ENCODE data around the gene ZSCAN31. TPM values are rescaled to one million over a fixed set of nuclear protein-coding genes. Genes with fewer than 3 reads are reported as not detected.

The ZSCAN31 gene
- total and polyA plus RNA-seq, 2 experiments from 2014 or later: 0.54 to 1.5 TPM

DNA sequence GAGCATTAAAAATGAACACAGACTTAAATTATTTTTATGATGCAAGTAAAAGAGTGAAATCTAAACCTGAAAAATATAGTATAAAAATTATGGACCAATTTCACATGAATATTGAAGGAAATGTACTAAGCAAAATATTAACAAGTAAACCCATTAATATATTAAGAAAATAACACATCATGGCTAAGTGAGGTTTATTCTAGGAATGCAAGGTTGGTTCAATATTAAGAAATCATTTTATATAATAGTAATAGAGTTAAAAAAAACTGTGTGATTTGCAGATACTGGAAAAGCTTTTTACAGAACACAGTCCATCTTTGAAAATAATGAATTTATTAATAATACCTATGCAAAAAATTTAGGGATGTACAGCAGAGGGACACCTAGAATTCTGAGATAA lies 42.7 kb upstream of the ZSCAN31 start:
- H3K27me3 ChIP-seq (replicated peaks; ENCODE audit: insufficient read depth): no peaks in the 10 kb centered on the region
- H3K9me3 ChIP-seq (ENCODE audit: low read depth): peaks cover 3% of the 10 kb centered on the region
- peaks cover 33% of the 10 kb centered on the region for H3K36me3 ChIP-seq (ENCODE audit: low read depth)
- no peak overlapping the region for H3K4me3 ChIP-seq
- 0 out of 2 replicates have a peak, but pooled peaks cover 4% of the 10 kb centered on the region for H3K4me1 ChIP-seq (ENCODE audit: insufficient read depth)
- TF ChIP-seq EZH2 (IDR thresholded peaks at IDR 0.05; ENCODE audit: insufficient read depth, poor library complexity, severe bottlenecking) (no peak), EZH2phosphoT487 (IDR thresholded peaks at IDR 0.05; ENCODE audit: insufficient read depth, low read depth) (no peak)
- DNase-seq: no peak
- H3K9me2 ChIP-seq (ENCODE audit: insufficient read depth): no peaks in the 10 kb centered on the region
- no peaks in the 10 kb centered on the region for H4K20me1 ChIP-seq (ENCODE audit: insufficient read depth)
- no peak overlapping the region for H3K4me2 ChIP-seq (ENCODE audit: unreplicated experiment)
- no peak overlapping the region for H3K27ac ChIP-seq
- H2AFZ ChIP-seq: no peak overlapping the region
- H3K79me2 ChIP-seq (ENCODE audit: insufficient read depth): no peaks in the 10 kb centered on the region
- H3F3A ChIP-seq (ENCODE audit: insufficient read depth): no peaks in the 10 kb centered on the region; the same call in 1 of the 2 replicates
- in situ Hi-C loops (cut with MboI): no loop called here
- H3K9ac ChIP-seq: no peak overlapping the region

DNA sequence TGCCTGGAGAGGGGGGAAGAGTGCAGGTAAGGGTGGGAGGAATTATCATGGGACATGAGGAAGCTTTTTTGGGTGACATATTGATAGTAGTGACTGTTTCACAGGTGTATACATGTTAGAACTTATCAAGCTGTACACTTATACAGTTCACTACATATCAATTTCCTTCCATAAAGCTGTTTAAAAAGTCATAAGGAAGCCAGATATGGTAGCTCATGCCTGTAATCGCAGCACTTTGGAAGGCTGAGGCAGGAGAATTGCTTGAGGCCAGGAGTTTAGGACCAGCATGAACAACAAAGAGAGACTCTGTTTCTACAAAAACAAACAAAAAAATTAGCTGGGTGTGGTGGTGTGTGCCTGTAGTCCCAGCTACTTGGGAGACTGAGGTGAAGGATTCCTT lies 41.9 kb upstream of the ZSCAN31 start:
- Histone ChIP-seq H2AFZ (no peak overlapping the region), H3K9me2 (ENCODE audit: insufficient read depth) (no peaks in the 10 kb centered on the region), H3K9ac (no peak overlapping the region), H3K9me3 (ENCODE audit: low read depth) (peaks cover 3% of the 10 kb centered on the region), H3K79me2 (ENCODE audit: insufficient read depth) (no peaks in the 10 kb centered on the region), H3F3A (ENCODE audit: insufficient read depth) (no peaks in the 10 kb centered on the region), H3K36me3 (ENCODE audit: low read depth) (peaks cover 33% of the 10 kb centered on the region), H3K4me3 (no peak overlapping the region), H4K20me1 (ENCODE audit: insufficient read depth) (no peaks in the 10 kb centered on the region), H3K4me2 (ENCODE audit: unreplicated experiment) (no peak overlapping the region), H3K27me3 (replicated peaks; ENCODE audit: insufficient read depth) (no peaks in the 10 kb centered on the region), H3K4me1 (ENCODE audit: insufficient read depth) (0 out of 2 replicates have a peak, but pooled peaks cover 3% of the 10 kb centered on the region), H3K27ac (no peak overlapping the region)
- in situ Hi-C loops (cut with MboI): no loop called here
- TF ChIP-seq EZH2phosphoT487 (IDR thresholded peaks at IDR 0.05; ENCODE audit: insufficient read depth, low read depth) (no peak), EZH2 (IDR thresholded peaks at IDR 0.05; ENCODE audit: insufficient read depth, poor library complexity, severe bottlenecking) (no peak)
- no peak for DNase-seq
- WGBS, 2 experiments (ENCODE audit: low coverage in 1 of 2, low lambda C conversion rate in 2 of 2, missing lambda C conversion rate in 2 of 2): 100% methylated on average over 1 of the region's 1 CpG

DNA sequence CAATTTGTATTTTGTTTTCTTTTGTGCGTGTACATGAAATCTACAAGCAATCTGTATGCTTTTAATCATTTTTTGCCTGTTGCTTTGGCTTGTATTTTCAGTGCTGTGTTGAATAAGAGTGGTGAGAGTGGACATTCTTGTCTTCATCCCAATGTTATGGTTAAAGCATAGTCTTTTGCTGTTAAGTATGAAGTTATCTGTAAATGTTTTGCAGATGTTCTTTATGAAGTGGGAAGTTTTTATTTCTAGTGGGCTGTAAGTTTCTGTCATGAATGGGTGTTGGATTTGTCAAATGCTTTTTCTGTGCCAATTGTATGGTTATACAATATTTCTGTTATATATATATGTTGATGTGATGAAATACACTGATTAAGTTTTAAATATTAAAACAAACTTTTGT lies 38.0 kb upstream of the ZSCAN31 start:
- Histone ChIP-seq H3K4me1 (ENCODE audit: insufficient read depth) (no peaks in the 10 kb centered on the region), H3K27ac (no peak overlapping the region), H3K4me3 (no peak overlapping the region), H3K27me3 (replicated peaks; ENCODE audit: insufficient read depth) (no peaks in the 10 kb centered on the region), H3K9me3 (ENCODE audit: low read depth) (peaks cover under 1% of the 10 kb centered on the region), H3K79me2 (ENCODE audit: insufficient read depth) (no peaks in the 10 kb centered on the region), H3K9me2 (ENCODE audit: insufficient read depth) (no peaks in the 10 kb centered on the region), H3K4me2 (ENCODE audit: unreplicated experiment) (no peak overlapping the region), H3K36me3 (ENCODE audit: low read depth) (peaks cover 6% of the 10 kb centered on the region), H2AFZ (no peak overlapping the region), H3F3A (ENCODE audit: insufficient read depth) (no peaks in the 10 kb centered on the region), H4K20me1 (ENCODE audit: insufficient read depth) (no peaks in the 10 kb centered on the region), H3K9ac (no peak overlapping the region)
- 97 to 100% methylated on average over 1 of the region's 1 CpG for WGBS, 2 experiments (ENCODE audit: low coverage in 1 of 2, low lambda C conversion rate in 2 of 2, missing lambda C conversion rate in 2 of 2)
- TF ChIP-seq EZH2 (IDR thresholded peaks at IDR 0.05; ENCODE audit: insufficient read depth, poor library complexity, severe bottlenecking) (no peak), EZH2phosphoT487 (IDR thresholded peaks at IDR 0.05; ENCODE audit: insufficient read depth, low read depth) (no peak)
- DNase-seq: no peak
- in situ Hi-C loops (cut with MboI): loop anchor here (25.0 kb wide), 1 partner anchor 1187 kb away; no protein-coding TSS in a partner anchor

DNA sequence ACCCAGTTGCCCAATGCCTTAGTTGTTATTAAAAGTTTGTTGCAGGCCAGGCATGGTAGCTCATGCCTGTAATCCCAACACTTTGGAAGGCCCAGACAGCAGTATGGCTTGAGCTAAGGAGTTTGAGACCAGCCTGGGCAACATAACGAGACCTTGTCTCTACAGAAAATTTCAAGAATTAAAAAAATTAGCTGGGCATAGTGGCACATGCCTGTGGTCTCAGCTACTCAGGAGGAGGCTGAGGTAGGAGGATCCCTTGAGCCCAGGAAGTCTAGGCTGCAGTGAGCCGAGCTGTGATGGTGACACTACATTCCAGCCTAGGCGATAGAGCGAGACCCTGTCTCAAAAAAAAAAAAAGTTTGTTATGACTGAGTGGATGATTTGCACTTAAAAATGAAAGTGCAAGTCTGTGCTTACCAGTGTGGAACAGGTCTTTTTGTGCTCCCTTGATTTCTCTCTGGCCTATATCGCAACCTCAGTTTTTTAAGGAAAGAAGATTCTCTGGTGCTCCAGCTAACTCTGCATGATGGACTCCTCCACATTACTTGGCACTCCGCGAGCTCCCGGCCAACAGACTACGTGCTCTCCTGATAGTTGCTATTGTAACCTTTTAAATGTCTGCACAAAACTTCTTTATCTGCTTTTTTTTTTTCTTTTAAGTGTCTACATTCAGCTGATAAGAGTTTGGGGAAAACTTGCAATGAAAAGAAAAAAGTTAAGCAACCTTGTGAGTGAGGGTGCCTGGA lies 35.9 kb upstream of the ZSCAN31 start:
- H3K79me2 ChIP-seq (ENCODE audit: insufficient read depth): no peaks in the 10 kb centered on the region
- no peaks in the 10 kb centered on the region for H3K36me3 ChIP-seq (ENCODE audit: low read depth)
- H3K4me3 ChIP-seq: no peak overlapping the region
- 95% methylated on average over 9 of the region's 9 CpGs for WGBS, 2 experiments (ENCODE audit: low coverage in 1 of 2, low lambda C conversion rate in 2 of 2, missing lambda C conversion rate in 2 of 2)
- no peaks in the 10 kb centered on the region for H4K20me1 ChIP-seq (ENCODE audit: insufficient read depth)
- no peak overlapping the region for H2AFZ ChIP-seq
- TF ChIP-seq EZH2phosphoT487 (IDR thresholded peaks at IDR 0.05; ENCODE audit: insufficient read depth, low read depth): no peak
- TF ChIP-seq EZH2 (IDR thresholded peaks at IDR 0.05; ENCODE audit: insufficient read depth, poor library complexity, severe bottlenecking): no peak
- H3K9me2 ChIP-seq (ENCODE audit: insufficient read depth): no peaks in the 10 kb centered on the region
- H3F3A ChIP-seq (ENCODE audit: insufficient read depth): no peaks in the 10 kb centered on the region
- no peak for DNase-seq
- no peaks in the 10 kb centered on the region for H3K27me3 ChIP-seq (replicated peaks; ENCODE audit: insufficient read depth)
- no peaks in the 10 kb centered on the region for H3K4me1 ChIP-seq (ENCODE audit: insufficient read depth)
- no peaks in the 10 kb centered on the region for H3K9me3 ChIP-seq (ENCODE audit: low read depth)
- in situ Hi-C loops (cut with MboI): loop anchor here (25.0 kb wide), 1 partner anchor 1185 kb away; no protein-coding TSS in a partner anchor
- no peak overlapping the region for H3K4me2 ChIP-seq (ENCODE audit: unreplicated experiment)
- H3K27ac ChIP-seq: no peak overlapping the region
- no peak overlapping the region for H3K9ac ChIP-seq

Measured in GM23248 (cell line).